ENCODE results near the gene GPR158. TPM values are rescaled to one million over a fixed set of nuclear protein-coding genes. Genes with fewer than 3 reads are reported as not detected.

The GPR158 gene
- total and polyA plus RNA-seq, 2 donors (not counting 1 experiment from before 2014, with no cell fraction given): 0.33 TPM; not detected in 1

DNA sequence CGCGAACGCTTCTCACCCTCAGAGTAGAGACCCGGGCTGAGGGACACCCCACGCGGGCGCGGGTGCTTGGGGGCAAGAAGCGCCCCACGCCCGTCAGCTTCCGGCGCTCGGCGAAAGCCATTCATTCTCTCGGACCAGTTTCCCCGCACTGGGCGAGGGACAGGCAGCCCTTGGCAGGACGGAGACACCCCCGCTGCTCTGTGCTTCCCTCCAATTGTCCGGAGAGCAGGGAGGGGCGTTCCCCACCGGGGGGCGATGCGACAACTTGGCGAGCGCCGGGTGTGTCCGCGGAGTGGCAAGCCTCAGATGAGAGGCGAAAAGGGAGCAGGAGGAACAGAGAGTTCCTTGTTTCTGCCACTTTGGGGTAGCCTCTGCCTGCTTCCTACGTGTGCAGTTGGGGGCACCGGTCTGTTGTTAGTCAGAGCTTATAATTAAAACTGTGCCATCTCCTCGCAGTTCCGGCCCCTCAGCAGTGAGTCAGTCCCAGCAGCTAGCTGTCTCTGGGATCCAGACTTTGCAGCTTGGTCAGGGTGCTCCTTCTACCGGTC is 1.7 kb downstream of the GPR158 start:
- no peak overlapping the region for H2AFZ ChIP-seq (ENCODE audit: low read length)
- H3K4me2 ChIP-seq (ENCODE audit: extremely low read depth, insufficient read depth, low read length): no peak overlapping the region
- no peak overlapping the region for H3K4me3 ChIP-seq (replicated peaks in 1 of 4; ENCODE audit: control extremely low read depth in 1 of 4, insufficient read depth in 1 of 4, low read depth in 3 of 4, low read length in 4 of 4)
- no peaks in the 10 kb centered on the region for H3K4me1 ChIP-seq (ENCODE audit: control insufficient read depth, extremely low read depth, insufficient read depth, low read length)
- peak in 1 of 2 donors; percentile 4 for DNase-seq (ENCODE audit: low read depth in 2 of 2)
- no peaks in the 10 kb centered on the region for H3K79me2 ChIP-seq (ENCODE audit: control insufficient read depth, insufficient read depth, low read length)
- H3K27ac ChIP-seq (ENCODE audit: insufficient read depth, low read length): no peak overlapping the region
- peaks cover 21% of the 10 kb centered on the region for H3K27me3 ChIP-seq (ENCODE audit: control insufficient read depth, insufficient read depth, low read length)
- no peak for TF ChIP-seq EZH2 (IDR thresholded peaks at IDR 0.05; ENCODE audit: low read length, missing control alignments)
- TF ChIP-seq, protein P1, sequence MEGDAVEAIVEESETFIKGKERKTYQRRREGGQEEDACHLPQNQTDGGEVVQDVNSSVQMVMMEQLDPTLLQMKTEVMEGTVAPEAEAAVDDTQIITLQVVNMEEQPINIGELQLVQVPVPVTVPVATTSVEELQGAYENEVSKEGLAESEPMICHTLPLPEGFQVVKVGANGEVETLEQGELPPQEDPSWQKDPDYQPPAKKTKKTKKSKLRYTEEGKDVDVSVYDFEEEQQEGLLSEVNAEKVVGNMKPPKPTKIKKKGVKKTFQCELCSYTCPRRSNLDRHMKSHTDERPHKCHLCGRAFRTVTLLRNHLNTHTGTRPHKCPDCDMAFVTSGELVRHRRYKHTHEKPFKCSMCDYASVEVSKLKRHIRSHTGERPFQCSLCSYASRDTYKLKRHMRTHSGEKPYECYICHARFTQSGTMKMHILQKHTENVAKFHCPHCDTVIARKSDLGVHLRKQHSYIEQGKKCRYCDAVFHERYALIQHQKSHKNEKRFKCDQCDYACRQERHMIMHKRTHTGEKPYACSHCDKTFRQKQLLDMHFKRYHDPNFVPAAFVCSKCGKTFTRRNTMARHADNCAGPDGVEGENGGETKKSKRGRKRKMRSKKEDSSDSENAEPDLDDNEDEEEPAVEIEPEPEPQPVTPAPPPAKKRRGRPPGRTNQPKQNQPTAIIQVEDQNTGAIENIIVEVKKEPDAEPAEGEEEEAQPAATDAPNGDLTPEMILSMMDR (conservative IDR thresholded peaks at IDR 0.05 in 1 of 2, IDR thresholded peaks at IDR 0.05 in 1 of 2; ENCODE audit: low read depth in 1 of 2, low read length in 2 of 2): no peak
- H4K20me1 ChIP-seq (ENCODE audit: control insufficient read depth, extremely low read depth, insufficient read depth, low read length): no peaks in the 10 kb centered on the region
- no peak overlapping the region for H3K9ac ChIP-seq (ENCODE audit: insufficient read depth, low read length)
- no peaks in the 10 kb centered on the region for H3K36me3 ChIP-seq (ENCODE audit: control insufficient read depth, insufficient read depth, low read length)
- no peaks in the 10 kb centered on the region for H3K9me3 ChIP-seq (ENCODE audit: control insufficient read depth, insufficient read depth, low read depth, low read length)

DNA sequence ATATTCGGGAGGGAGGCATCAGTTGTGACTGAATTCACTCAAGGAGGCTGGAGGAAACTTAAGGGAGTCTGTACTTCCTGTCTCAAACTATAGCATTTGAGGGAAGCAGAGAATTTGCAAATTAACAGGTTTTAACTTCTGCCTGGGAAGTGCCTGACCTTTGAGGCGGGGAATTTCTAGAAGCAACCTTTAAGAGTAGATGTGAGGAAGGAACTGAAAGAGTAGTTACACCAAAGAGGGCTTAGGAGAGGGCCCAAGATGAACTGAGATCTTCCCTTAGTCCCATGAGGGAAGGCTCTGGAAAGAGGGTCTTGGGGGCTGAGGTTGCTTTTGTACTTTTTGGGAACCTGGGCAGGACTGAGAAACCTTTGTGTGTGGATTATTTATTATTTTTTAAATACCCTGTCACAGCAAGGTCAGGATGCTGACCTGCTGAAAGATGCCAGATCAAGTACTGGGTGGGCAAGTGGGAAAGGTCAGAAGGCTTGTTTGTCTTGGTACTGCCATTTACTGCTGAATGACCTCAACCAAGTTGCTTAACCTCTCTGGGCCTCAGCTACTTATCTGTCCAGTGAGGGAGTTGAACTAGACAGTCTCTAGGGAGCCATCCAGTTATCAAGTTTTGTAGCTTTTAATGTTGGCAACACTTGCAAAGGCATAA is 2.4 kb downstream of the GPR158 start:
- no peaks in the 10 kb centered on the region for H4K20me1 ChIP-seq (ENCODE audit: control insufficient read depth, extremely low read depth, insufficient read depth, low read length)
- no peaks in the 10 kb centered on the region for H3K79me2 ChIP-seq (ENCODE audit: control insufficient read depth, insufficient read depth, low read length)
- no peak overlapping the region for H3K27ac ChIP-seq (ENCODE audit: insufficient read depth, low read length)
- TF ChIP-seq, protein P1 (conservative IDR thresholded peaks at IDR 0.05 in 1 of 2, IDR thresholded peaks at IDR 0.05 in 1 of 2; ENCODE audit: low read depth in 1 of 2, low read length in 2 of 2): no peak
- H3K4me3 ChIP-seq (replicated peaks in 1 of 4; ENCODE audit: control extremely low read depth in 1 of 4, insufficient read depth in 1 of 4, low read depth in 3 of 4, low read length in 4 of 4): no peak overlapping the region
- no peak overlapping the region for H3K4me2 ChIP-seq (ENCODE audit: extremely low read depth, insufficient read depth, low read length)
- H3K9ac ChIP-seq (ENCODE audit: insufficient read depth, low read length): no peak overlapping the region
- no peak for DNase-seq (ENCODE audit: low read depth in 2 of 2)
- peaks cover 21% of the 10 kb centered on the region for H3K27me3 ChIP-seq (ENCODE audit: control insufficient read depth, insufficient read depth, low read length)
- no peaks in the 10 kb centered on the region for H3K9me3 ChIP-seq (ENCODE audit: control insufficient read depth, insufficient read depth, low read depth, low read length)
- no peaks in the 10 kb centered on the region for H3K4me1 ChIP-seq (ENCODE audit: control insufficient read depth, extremely low read depth, insufficient read depth, low read length)
- H2AFZ ChIP-seq (ENCODE audit: low read length): no peak overlapping the region
- H3K36me3 ChIP-seq (ENCODE audit: control insufficient read depth, insufficient read depth, low read length): no peaks in the 10 kb centered on the region

DNA sequence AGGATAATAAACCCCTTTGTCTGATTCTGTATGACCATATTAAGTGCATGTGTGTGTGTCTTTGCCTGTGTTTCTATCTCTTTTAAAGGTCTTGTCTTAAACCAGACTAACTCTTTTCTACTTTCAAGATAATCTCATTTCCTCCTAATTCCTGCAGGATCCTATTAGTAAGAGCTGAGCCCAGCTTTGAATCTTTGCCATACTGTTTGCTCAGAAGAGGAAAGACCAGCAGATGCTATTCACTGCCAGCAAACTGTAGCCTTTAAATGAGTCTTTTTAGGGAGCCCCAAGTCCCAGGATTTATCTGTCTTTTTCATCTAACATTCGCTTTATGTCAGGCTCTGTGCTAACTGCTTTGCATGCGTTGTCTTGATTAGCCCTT is 2.9 kb downstream of the GPR158 start:
- H4K20me1 ChIP-seq (ENCODE audit: control insufficient read depth, extremely low read depth, insufficient read depth, low read length): no peaks in the 10 kb centered on the region
- no peaks in the 10 kb centered on the region for H3K9me3 ChIP-seq (ENCODE audit: control insufficient read depth, insufficient read depth, low read depth, low read length)
- TF ChIP-seq, protein P1 (conservative IDR thresholded peaks at IDR 0.05 in 1 of 2, IDR thresholded peaks at IDR 0.05 in 1 of 2; ENCODE audit: low read depth in 1 of 2, low read length in 2 of 2): no peak
- TF ChIP-seq EZH2 (IDR thresholded peaks at IDR 0.05; ENCODE audit: low read length, missing control alignments): no peak
- H3K27me3 ChIP-seq (ENCODE audit: control insufficient read depth, insufficient read depth, low read length): peaks cover 21% of the 10 kb centered on the region
- H3K79me2 ChIP-seq (ENCODE audit: control insufficient read depth, insufficient read depth, low read length): no peaks in the 10 kb centered on the region
- no peak overlapping the region for H2AFZ ChIP-seq (ENCODE audit: low read length)
- no peak overlapping the region for H3K9ac ChIP-seq (ENCODE audit: insufficient read depth, low read length)
- H3K4me2 ChIP-seq (ENCODE audit: extremely low read depth, insufficient read depth, low read length): no peak overlapping the region
- no peak for DNase-seq (ENCODE audit: low read depth in 2 of 2)
- H3K27ac ChIP-seq (ENCODE audit: insufficient read depth, low read length): no peak overlapping the region
- H3K36me3 ChIP-seq (ENCODE audit: control insufficient read depth, insufficient read depth, low read length): no peaks in the 10 kb centered on the region
- H3K4me1 ChIP-seq (ENCODE audit: control insufficient read depth, extremely low read depth, insufficient read depth, low read length): no peaks in the 10 kb centered on the region
- H3K4me3 ChIP-seq (replicated peaks in 1 of 4; ENCODE audit: control extremely low read depth in 1 of 4, insufficient read depth in 1 of 4, low read depth in 3 of 4, low read length in 4 of 4): no peak overlapping the region

Measured in fibroblast of lung (primary cell).